HG03521 (cell line): ENCODE results near the gene COL24A1.
"Not testable (repeated sequence)": the region's sequence is repeated elsewhere in the genome, so short reads cannot be mapped to it uniquely, and the experiment has no call there.

ENCODE experiments used
- ATAC-seq: cut with Tn5 transposase; IDR thresholded peaks from one replicate; pipeline ENCODE4 v1.9.1; 2021; ENCODE audit warnings: mild to moderate bottlenecking, moderate library complexity; ENCODE audit not compliant: unreplicated experiment

Gene COL24A1

GRCh38 chr1:86153836-86154235 lies 2.7 kb downstream of the COL24A1 start:
- ATAC-seq = no peak

DNA sequence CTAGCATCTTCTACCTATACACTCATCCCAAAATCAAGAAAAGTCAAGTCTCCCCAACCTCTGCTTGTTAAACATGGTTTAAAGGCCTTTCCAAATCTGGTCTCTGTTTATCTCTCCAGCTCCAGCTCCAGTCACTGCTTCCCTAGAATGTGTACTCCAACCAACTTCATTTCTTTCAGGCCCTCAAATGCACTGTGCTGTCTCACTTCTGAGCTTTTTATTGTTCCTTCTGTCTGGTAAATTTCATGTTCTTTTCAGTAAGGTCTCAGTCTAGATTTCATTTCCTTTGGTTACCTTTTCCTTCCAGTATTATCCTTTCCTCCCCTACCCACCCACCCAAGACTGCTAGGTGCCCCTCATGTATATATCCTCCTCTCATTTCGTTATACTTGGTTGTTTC lies 3.7 kb downstream of the COL24A1 start:
- no peak for ATAC-seq

DNA sequence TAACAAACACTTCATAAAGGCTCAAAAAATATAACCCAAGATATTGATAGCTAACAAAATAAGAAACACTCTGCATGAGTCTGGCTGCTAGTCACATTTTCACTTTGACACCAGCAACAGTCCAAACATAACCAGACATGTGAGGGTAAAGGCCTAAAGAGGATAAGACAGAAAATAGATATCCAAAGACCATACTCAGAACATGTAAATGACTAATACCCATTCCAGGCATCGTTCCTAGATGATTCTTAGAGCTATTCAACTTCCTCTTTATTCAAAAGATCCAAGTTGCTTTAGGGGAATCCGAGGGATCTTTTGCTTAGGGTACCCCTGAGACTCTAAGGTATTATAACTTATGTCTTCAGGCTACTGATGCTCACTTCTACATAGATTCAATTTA lies 5.1 kb downstream of the COL24A1 start:
- ATAC-seq = no peak

GRCh38 chr1:86150553-86151055 lies 6.0 kb downstream of the COL24A1 start:
- ATAC-seq = no peak

DNA sequence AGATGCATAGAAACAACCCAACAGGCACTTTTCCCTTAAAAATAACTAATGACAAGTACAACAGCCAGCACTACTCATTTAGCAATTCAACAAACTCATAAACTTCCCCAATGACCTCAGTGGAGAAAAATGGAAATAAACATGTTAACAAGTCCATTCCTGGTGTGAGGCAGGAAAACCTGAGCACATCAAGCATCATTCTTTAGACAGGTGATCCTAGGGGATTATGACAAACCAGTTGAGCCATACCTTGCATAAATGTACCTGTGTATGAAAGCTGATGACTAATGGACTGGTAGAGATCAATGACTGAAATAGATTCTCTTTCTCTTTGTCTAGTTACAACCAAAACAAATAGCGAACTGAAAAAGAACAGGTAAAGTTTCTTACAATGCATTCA lies 7.0 kb downstream of the COL24A1 start:
- no peak for ATAC-seq

DNA sequence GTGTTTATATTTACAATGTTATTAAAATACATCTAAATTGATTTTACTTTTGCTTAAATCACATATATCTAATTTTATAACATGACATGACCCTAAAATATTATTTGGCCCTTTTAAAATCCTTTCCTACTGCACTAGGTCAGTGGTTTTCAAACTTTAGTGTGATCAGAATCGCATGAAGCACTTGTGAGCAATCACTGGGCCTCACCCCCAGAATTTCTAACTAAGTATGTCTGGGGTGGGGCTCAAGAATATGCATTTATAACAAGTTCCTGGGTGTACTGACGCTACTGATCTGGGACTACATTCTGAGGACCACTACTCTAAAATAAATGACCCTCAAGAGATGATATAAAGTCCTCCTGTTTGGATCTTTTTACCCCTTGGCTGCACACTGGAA lies 8.8 kb downstream of the COL24A1 start:
- no peak for ATAC-seq

DNA sequence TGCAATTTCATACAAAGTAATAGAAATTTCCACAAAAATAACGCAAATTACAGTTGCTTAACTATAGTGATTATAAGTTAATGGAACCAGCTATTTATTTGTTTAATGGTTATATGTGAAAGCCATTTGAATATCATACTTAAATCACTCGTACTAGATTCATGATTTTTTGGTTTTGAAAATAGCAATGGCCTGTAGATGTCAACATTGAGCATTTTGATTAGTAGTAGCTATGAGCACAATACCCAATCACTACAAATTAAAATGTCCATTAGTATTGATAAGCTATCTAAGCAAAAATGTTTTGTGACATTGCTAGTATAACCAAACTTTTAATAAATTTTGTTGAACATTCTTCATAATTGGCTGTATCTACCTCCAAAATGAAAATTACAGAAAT lies 10.0 kb downstream of the COL24A1 start:
- ATAC-seq = no peak

- ATAC-seq = no peak
Observed at GRCh38 chr1:86140281-86140880, 16.2 kb downstream of the COL24A1 start.

DNA sequence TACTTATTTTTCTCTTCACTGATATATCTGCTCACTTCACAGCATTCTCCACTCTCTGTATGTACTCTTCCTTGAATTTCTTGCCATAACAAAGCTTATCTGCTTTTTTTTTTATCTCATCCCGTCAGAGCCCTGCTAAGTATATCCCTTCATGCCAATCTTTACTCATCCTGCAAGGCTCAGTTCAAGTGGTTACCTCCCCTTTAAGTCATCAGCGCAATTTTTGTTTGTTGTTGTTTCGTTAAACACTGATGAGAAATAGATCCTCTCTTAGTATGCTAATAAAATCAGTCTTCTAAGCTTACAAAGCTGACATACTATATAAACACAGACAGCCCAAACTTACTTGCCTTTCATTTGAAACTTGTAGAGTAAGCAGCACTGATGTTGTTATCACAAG lies 17.8 kb downstream of the COL24A1 start:
- no peak for ATAC-seq

DNA sequence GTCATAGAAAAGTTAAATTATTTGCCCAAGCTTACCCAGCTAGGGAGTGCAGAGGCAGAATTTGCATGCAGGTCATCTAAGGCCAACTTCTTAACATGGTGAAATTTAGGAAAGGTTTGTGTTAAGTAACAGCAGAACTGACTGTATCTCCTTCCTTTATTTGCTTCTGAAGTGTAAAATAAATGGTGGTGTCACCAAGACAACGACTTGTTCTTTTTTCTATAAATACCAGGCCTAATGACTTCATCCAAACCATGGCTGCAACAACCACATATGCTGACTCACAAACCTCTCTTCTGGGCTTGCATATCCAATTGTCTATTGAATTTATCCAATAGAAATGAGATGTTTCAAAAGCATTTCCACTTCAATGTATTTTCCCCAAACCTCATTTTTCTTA lies 19.1 kb downstream of the COL24A1 start:
- no peak for ATAC-seq

DNA sequence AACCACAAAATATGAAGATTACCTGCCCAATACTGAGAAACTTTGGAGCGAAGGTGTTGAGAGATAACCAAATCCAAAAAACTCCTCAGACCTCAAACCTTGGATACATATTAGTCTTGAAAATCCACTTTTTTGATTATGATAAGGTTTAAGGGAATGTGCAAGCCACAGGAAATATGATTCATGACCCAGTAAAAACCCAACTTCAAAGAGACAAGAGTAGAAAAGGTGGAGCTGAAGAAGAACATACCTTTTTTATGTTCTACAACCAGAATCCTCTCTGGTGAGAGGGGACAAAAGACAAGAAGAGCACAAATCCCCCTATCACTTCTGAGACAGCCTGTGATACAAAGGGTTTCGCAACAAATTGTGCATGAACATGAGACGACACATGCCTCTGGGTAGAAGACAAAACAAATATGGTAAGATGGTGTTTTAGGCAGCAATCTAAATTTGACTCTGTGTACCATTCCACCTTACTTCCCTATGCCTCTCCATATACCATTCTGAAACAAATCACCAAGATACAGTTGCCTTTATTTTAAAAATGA lies 37.3 kb downstream of the COL24A1 start:
- ATAC-seq = no peak

DNA sequence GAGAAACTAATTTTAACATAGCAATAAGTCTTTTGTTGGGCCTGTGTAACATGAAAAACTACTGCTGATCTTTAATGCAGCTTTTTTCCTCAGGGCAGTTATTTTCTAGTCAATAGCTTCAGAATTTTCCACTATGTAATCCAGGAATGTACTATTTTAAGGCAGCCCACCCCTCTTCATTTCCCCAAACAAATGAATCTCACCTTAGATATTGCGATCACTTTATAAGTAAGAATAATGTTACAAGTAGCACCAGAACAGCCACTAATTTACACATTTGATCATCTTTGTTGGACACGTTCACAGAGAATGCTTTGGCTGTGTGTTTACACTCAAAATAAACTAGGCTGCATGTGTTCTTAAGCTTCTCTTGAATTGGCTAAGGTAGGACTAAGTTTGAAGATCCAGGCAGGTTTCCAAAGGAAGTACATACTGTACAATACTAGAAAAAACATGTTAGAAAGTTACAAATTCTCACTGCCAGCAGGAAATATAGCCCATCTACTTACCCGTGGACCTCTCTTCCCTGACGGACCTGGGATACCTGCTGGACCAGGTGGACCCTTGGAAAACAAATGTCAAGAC lies 41.7 kb downstream of the COL24A1 start:
- ATAC-seq = no peak

DNA sequence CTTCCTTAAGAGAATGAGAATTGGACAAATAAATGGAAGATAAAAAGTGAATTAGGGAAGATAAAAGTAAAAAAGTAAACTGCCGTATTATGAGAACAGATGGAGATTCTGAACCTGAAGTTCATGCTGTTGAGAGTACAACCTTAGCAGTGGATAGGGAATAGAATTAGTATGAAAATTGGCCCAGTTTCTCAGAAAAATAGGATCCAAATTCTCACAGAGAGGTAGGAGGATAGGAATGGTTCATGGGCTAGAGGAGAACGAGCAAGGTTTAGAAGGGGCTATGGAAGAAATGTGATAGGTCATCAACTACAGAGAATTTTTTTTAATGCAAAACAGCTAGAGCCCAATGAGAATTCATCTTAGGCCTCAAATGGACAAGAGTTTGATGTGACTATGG lies 42.3 kb downstream of the COL24A1 start:
- ATAC-seq = no peak

DNA sequence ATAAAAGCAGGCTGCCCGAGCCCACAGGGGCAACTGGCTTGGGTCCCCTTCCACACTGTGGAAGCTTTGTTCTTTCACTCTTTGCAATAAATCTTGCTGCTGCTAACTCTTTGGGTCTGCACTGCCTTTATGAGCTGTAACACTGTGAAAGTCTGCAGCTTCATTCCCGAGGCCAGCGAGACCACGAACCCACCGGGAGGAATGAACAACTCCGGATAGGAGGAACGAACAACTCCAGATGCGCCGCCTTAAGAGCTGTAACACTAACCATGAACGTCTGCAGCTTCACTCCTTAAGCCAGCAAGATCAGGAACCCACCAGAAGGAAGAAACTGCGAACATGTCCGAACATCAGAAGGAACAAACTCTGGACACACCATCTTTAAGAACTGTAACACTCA lies 45.0 kb downstream of the COL24A1 start:
- not testable (repeated sequence) for ATAC-seq

DNA sequence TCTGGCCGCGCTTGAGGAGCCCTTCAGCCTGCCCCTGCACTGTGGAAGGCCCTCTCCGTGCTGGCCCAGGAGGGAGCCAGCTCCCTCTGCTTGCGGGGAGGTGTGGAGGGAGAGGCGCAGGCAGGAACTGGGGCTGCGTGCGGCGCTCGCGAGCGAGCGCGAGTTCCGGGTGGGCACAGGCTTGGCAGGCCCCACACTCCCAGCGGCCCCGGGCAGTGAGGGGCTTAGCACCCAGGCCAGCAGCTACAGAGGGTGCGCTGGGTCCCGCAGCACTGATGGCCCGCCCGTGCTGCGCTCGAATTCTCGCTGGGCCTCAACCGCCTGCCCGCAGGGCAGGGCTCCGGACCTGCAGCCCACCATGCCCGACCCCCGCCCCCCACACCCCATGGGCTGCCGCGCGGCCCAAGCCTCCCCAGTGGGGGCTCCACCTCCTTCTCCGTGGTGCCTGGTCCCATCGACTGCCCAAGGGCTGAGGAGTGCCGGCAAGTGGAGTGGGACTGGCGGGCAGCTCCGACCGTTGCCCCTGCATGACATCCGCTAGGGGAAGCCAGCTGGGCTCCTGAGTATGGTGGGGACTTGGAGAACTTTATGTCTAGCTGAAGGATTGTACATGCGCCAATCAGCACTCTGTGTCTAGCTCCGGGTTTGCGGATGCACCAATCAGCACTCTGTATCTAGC lies 46.0 kb downstream of the COL24A1 start:
- no peak for ATAC-seq

GRCh38 chr1:86105533-86105866 lies 51.1 kb downstream of the COL24A1 start:
- ATAC-seq = no peak

DNA sequence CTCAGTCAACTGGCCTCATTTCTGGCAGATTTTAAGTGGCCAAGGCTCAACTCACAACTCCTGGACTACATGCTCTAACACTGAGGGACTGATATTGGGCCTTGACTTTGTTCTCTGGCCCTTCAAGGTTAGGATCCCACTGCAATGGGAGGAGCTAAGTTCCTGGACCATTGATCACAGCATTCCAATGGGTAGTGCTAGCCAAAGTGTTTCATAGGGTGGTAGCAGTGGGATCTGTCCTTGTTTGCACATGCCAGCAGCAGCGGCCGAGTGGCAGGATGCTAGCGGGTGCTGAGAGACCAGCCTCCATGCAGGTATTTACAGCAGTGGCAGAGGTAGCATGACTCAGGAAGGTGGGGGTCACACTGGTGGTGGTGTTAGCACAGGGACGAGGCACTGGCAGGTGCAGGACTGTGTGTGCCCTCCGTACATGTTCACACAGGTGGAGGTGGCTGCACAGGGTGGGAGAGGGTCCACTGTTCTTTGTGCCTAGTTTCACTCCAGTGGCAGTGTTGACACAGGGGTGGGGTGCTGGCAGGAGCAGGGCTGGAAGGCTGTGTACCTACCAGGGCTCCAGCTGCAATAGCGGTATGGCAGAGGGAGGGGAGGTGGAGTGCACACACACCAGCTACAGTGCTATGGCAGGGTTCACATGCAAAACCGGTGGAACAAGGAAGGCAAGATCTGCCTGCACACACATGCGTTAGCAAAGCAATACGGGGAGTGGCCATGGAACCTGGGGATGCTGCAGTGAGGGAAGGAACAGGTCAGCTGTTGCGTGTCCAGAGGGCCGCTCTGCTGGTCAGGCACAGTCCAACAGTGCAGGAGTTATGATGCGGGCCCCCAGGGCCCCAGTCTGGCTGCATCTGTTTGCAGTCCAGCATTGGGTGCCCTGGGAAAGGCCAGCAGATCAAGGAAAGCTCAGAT lies 51.7 kb downstream of the COL24A1 start:
- ATAC-seq = no peak

GRCh38 chr1:86101616-86102015 lies 55.0 kb downstream of the COL24A1 start:
- ATAC-seq = no peak

DNA sequence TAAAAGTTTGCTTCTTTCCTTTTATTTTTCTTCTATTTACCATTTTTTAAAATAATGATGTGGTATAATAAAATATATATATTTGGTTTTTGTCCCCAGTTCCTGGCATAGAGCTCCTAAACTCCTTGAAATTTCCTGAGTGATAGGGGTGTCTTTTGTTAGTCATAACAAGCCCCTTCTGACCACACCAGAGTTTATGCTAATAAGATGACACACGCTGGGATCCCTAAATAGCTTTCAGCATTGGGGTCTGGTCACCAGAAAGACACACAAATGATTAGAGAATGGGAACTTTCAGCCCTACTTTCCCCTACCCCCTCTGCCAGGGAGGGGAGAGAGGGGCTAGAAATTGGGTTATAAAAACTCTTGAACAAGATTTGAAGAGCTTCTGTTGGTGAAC lies 56.2 kb downstream of the COL24A1 start:
- no peak for ATAC-seq

GRCh38 chr1:86089765-86090164 lies 66.8 kb downstream of the COL24A1 start:
- no peak for ATAC-seq

DNA sequence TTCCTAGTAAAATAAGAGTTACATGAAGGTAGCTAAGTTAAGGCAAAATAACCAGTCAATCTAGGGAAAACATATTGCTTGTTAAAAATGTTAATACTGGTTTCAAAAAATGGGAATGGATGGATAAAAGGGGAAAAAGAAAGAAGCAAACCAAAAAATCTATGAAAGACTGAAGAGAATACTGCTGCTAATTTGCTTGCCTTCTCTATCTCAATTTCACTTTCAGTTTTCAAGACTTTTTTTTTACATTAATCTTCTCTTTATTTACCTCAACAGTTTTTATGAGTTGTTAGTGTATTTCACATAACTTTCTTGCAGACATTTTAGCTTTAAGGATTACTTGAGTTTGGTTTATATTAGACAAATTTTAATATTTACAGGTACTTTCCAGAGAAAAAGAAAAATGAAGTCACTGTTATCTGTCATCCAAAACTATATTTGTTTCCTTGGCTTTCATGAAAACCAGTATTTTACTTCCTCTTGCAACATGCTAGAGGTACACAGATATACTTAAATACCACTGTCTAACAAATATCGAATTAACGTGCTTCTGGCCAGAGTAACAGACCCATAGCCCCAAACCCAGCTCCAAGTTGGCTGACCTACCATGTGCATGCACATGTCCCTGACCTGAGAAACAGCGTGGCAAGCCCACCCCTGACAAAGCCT lies 70.7 kb downstream of the COL24A1 start:
- no peak for ATAC-seq
